ENCODE measurements around the gene MAP4K5. TPM values are rescaled to one million over a fixed set of nuclear protein-coding genes. Genes with fewer than 3 reads are reported as not detected.

The MAP4K5 gene
- total RNA-seq, 1 experiment from 2014 or later: 42.7 TPM

DNA sequence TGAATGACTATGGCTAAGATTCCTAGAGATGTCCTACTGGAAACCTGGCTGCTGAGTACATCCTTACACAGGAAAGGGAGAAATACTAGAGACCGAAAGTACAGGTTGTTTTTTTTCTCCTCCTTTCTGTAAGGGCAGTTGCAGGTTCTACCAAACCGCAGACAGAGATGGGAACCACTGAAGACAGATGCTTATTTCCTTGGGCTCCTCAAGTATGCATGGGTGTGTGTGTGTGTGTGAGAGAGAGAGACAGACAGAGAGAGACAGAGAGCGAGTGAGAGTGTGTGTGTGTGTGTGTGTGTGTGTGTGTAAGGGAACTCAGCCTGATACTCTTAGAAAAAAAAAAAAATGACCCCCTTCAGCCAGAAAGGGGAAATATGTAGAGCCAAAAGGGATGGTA, 42.5 kb downstream of the MAP4K5 start:
- no peak overlapping the region for H3K4ac ChIP-seq (ENCODE audit: low read depth, low read length)
- H3K4me2 ChIP-seq (ENCODE audit: insufficient read depth, insufficient read length, low read length): no peak overlapping the region
- H2BK12ac ChIP-seq (ENCODE audit: insufficient read length, low read depth, low read length): no peak overlapping the region
- TF ChIP-seq CTCF (conservative IDR thresholded peaks at IDR 0.05): no peak
- H2BK20ac ChIP-seq (ENCODE audit: low read depth, low read length, poor library complexity, severe bottlenecking): no peak overlapping the region
- H3K23me2 ChIP-seq (ENCODE audit: insufficient read length, low read depth, low read length, poor library complexity, severe bottlenecking): no peaks in the 10 kb centered on the region
- no peak overlapping the region for H3K9ac ChIP-seq (ENCODE audit: extremely low read depth, insufficient read length, low read length)
- 0 out of 4 replicates have a peak, but pooled peaks cover 0 to 6% of the 10 kb centered on the region in 2 experiments for H3K4me1 Mint-ChIP-seq
- H3K9me3 ChIP-seq (ENCODE audit: control insufficient read depth, low read depth, low read length): no peaks in the 10 kb centered on the region
- H3K18ac ChIP-seq (ENCODE audit: insufficient read length, low read depth, low read length): no peak overlapping the region
- no peaks in the 10 kb centered on the region for H3K9me3 Mint-ChIP-seq
- no peak overlapping the region for H2AFZ ChIP-seq (ENCODE audit: low read length)
- no peak overlapping the region for H3K4me3 Mint-ChIP-seq
- H2BK15ac ChIP-seq (ENCODE audit: low read depth, low read length): no peak overlapping the region
- H3K4me1 ChIP-seq (ENCODE audit: insufficient read depth, low read length): no peaks in the 10 kb centered on the region
- H3K27ac Mint-ChIP-seq: peak overlapping the region in 2 of 3 experiments; percentile 6 to 49; a peak in 2 of 7 replicates
- H3K27ac ChIP-seq (ENCODE audit: insufficient read length, low read depth, low read length): no peak overlapping the region
- H2BK5ac ChIP-seq (ENCODE audit: insufficient read length, low read length): no peak overlapping the region
- H3T11ph ChIP-seq (ENCODE audit: low read length): no peak overlapping the region
- no peaks in the 10 kb centered on the region for H3K27me3 Mint-ChIP-seq (ENCODE audit: low read depth)
- H3K23ac ChIP-seq (ENCODE audit: insufficient read length, low read depth, low read length): peak overlapping the region; percentile 91
- no CpG with 5 or more reads among the region's 3 CpGs for WGBS (ENCODE audit: extremely low coverage, insufficient read length, low lambda C conversion rate)
- H4K20me1 ChIP-seq (ENCODE audit: control insufficient read depth, insufficient read depth, insufficient read length): no peaks in the 10 kb centered on the region
- H3K14ac ChIP-seq (ENCODE audit: insufficient read depth, low read length): no peak overlapping the region
- H4K91ac ChIP-seq (ENCODE audit: insufficient read length, low read depth, low read length): no peak overlapping the region
- no peaks in the 10 kb centered on the region for H3K27me3 ChIP-seq (ENCODE audit: insufficient read depth, low read length)
- no peak overlapping the region for H2AK5ac ChIP-seq (ENCODE audit: insufficient read length, low read length)
- peaks cover 4% of the 10 kb centered on the region for H3K79me1 ChIP-seq (ENCODE audit: insufficient read depth, low read depth, low read length, poor library complexity, severe bottlenecking)
- H3K56ac ChIP-seq (ENCODE audit: insufficient read length, low read depth, low read length): no peak overlapping the region
- DNase-seq: no peak
- peaks cover 0 to 8% (median 0%) of the 10 kb centered on the region in 3 experiments; a peak in 4 of 7 replicates for H3K36me3 Mint-ChIP-seq (ENCODE audit: insufficient read depth in 1 of 3, low read depth in 3 of 3)
- H4K8ac ChIP-seq (replicated peaks; ENCODE audit: insufficient read length, low read depth, low read length): no peak overlapping the region
- H3K79me2 ChIP-seq (ENCODE audit: insufficient read depth, low read length): no peaks in the 10 kb centered on the region
- H4K5ac ChIP-seq (ENCODE audit: insufficient read length, low read depth, low read length): no peak overlapping the region
- no peak overlapping the region for H2BK120ac ChIP-seq (ENCODE audit: low read depth, low read length, poor library complexity, severe bottlenecking)

Measured in H9 (cell line).